ENCODE measurements around the gene REL. TPM values are rescaled to one million over a fixed set of nuclear protein-coding genes. Genes with fewer than 3 reads are reported as not detected.

The REL gene
- total RNA-seq, 1 experiment from 2014 or later, result 23.4 TPM

- Mint-ChIP-seq H3K36me3 (ENCODE audit: insufficient read depth, unreplicated experiment) (no peaks in the 10 kb centered on the region), H3K9me3 (ENCODE audit: low read depth, unreplicated experiment) (no peaks in the 10 kb centered on the region), H3K27ac (ENCODE audit: unreplicated experiment) (no peak overlapping the region), H3K4me1 (ENCODE audit: low read depth, unreplicated experiment) (no peaks in the 10 kb centered on the region), H3K4me3 (ENCODE audit: low read depth, unreplicated experiment) (no peak overlapping the region), H3K27me3 (ENCODE audit: unreplicated experiment) (no peaks in the 10 kb centered on the region)
- BruUV-seq (replicated peaks), result no TSS peak
- no peak for DNase-seq
- intact Hi-C loops (cut with micrococcal nuclease; ENCODE audit: unreplicated experiment), result no loop called here
- CTCF ChIA-PET, result interaction anchor here (0.6 kb wide), 1 partner anchor 16 kb away, joined by 3 read pairs; no protein-coding TSS in a partner anchor
- no peak for TF ChIP-seq CTCF (IDR thresholded peaks at IDR 0.05; ENCODE audit: unreplicated experiment)
These were observed 93.3 kb downstream of the REL start for GRCh38 chr2:60974652-60975051.

Other genes starting within 250 kb of the REL start
- 14.4 and 14.7 TPM in 2 replicates for gene PAPOLG, start 125.3 kb upstream of the REL start, total RNA-seq (2022)
- gene PEX13, start 136.1 kb downstream of the REL start, total RNA-seq (2022), result 32.0 and 37.4 TPM in 2 replicates
- 7.2 and 8.0 TPM in 2 replicates for gene PUS10, start 136.7 kb downstream of the REL start, total RNA-seq (2022)
- 11.5 and 16.3 TPM in 2 replicates for gene SANBR, start 184.3 kb downstream of the REL start, total RNA-seq (2022)